Retinal pigment epithelial cell (primary cell): ENCODE results near the gene CNTN4.

ENCODE experiments used
- DNase-seq: peaks from one replicate; pipeline ENCODE4 v3.0.0-alpha.2; 2010; ENCODE audit warnings: low read depth
- H3K4me3 ChIP-seq: 2 replicates; pipeline ENCODE4 v1.5.1; 2011; ENCODE audit warnings: mild to moderate bottlenecking, low read length, control low read depth, moderate library complexity
- CTCF ChIP-seq: conservative IDR thresholded peaks from 2 replicates; pipeline ENCODE4 v1.5.1; 2011; ENCODE audit warnings: low read depth, low read length, control low read depth, inconsistent platforms

Gene CNTN4

GRCh38 chr3:2615080-2615479, 516.4 kb downstream of the CNTN4 start:
- no peak for DNase-seq
- TF ChIP-seq CTCF, result no peak
- H3K4me3 ChIP-seq, result no peak overlapping the region

- DNase-seq, result no peak
- H3K4me3 ChIP-seq, result no peak overlapping the region
Observed at GRCh38 chr3:2623436-2623835, 524.8 kb downstream of the CNTN4 start.

GRCh38 chr3:2628117-2628516, 529.5 kb downstream of the CNTN4 start:
- H3K4me3 ChIP-seq, result no peak overlapping the region
- no peak for DNase-seq
- TF ChIP-seq CTCF, result no peak

More at GRCh38 chr3:2623436-2623835, 524.8 kb downstream of the CNTN4 start:
- no peak for TF ChIP-seq CTCF

GRCh38 chr3:2635511-2635910, 536.8 kb downstream of the CNTN4 start:
- no peak for DNase-seq
- no peak overlapping the region for H3K4me3 ChIP-seq
- no peak for TF ChIP-seq CTCF

- TF ChIP-seq CTCF, result no peak
- no peak for DNase-seq
- no peak overlapping the region for H3K4me3 ChIP-seq
Observed at GRCh38 chr3:2643606-2644005, 544.9 kb downstream of the CNTN4 start.

- no peak for DNase-seq
- H3K4me3 ChIP-seq, result no peak overlapping the region
- no peak for TF ChIP-seq CTCF
Observed at GRCh38 chr3:2645001-2645400, 546.3 kb downstream of the CNTN4 start.

GRCh38 chr3:2650746-2651145, 552.1 kb downstream of the CNTN4 start:
- no peak for TF ChIP-seq CTCF
- DNase-seq, result no peak
- H3K4me3 ChIP-seq, result no peak overlapping the region
